K562 treated with DMSO at 1 percent for 24 hours (cell line): ENCODE data around the gene SH3GL2. TPM values are rescaled to one million over a fixed set of nuclear protein-coding genes. Genes with fewer than 3 reads are reported as not detected.

Experiments
- total RNA-seq: library from RNA; unstranded; fragments of 300-600 nt; gene quantifications from 2 replicates; pipeline ENCODE4 v1.2.3, GENCODE V29; 2022; ENCODE audit warnings: low read depth; ENCODE audit not compliant: insufficient read depth

Gene SH3GL2
- total RNA-seq = not detected in 2 replicates

DNA sequence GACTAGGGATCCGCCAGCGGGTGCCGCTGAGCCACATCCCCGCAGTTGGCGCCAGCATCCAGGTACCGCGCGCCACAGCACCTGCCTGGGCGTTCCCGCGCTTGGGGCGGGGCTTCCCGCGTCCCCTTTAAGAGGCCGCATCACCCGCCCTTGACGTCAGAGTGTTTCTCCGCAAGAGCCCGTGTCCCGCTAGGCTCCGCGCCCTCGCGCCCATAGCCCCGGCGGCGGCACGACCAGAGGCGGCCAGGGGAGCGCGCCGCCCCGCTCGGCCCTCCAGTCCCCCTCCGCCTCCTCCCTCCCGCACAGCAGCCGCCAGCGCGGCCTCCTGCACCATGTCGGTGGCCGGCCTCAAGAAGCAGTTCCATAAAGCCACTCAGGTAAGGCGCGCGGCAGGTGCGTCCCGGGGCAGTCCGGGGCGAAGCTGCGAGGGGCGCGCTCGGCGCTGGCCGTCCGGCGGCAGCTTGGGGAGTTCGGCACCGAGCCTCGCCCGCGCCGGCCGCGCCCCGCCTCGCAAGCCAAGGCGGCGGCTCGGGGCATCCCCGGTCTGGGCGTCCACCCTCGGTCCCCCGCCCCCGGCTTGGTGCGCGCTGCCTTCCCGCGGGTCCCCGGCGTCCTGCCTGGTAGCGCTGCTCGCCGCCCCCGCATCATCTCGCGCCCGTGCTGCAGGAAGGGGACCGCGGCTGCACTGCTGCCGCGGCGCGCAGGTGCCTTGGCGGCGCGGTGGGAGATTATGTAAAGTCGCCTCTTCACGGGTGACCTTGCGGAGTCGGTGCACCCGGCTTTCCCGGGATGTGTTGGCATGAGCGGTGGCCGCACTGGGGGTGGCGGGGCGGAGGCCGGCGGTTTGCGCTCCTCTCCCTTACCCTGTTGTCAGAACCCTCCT lies at the start of gene SH3GL2:
Gene SH3GL2 (plus strand): TSS at position 156 of the 883 bp plus-strand sequence.

